CD4-positive, alpha-beta T cell (primary cell): ENCODE data around the gene TMEM94. TPM values are rescaled to one million over a fixed set of nuclear protein-coding genes. Genes with fewer than 3 reads are reported as not detected.
A peak's percentile ranks its signal among the peaks of the same experiment; 100 is the strongest.

ENCODE experiments used
- ATAC-seq: fragments of 200-7000 bp; cut with Tn5 transposase; one replicate; pipeline ENCODE4 v1.10.0; 2022; ENCODE audit warnings: mild to moderate bottlenecking; ENCODE audit not compliant: poor library complexity
- CTCF ChIA-PET: fragments of 350-600 bp; sonication (Branson Sonifier 250); formaldehyde crosslinking; loops from one replicate; lab custom pipeline; 2021; ENCODE audit warnings: antibody characterized with exemption, inconsistent platforms; lab: Charles Lee
- POLR2A ChIA-PET: fragments of 350-600 bp; sonication (Branson Sonifier 250); formaldehyde crosslinking; loops from one replicate; lab custom pipeline; 2021; ENCODE audit warnings: antibody characterized with exemption, inconsistent platforms; lab: Charles Lee
- DNase-seq, 14 experiments: peaks; one replicate each; pipeline ENCODE4 v3.0.0-alpha.2; 2013 to 2020; ENCODE audit warnings: mixed read lengths in 2 of 14
- H3K27ac ChIP-seq, 2 donors: one replicate each; pipeline versions ENCODE4 v1.5.1 to v1.7.0; 2013; ENCODE audit warnings: low read length in 2 of 2, low read depth in 1 of 2, mild to moderate bottlenecking in 1 of 2
- H3K27me3 ChIP-seq, 2 experiments: 1 replicate in 1 of 2; 2 replicates in 1 of 2; pipeline versions ENCODE4 v1.6.1 to v1.7.0; 2013; ENCODE audit warnings: low read length in 2 of 2, control low read depth in 1 of 2, mild to moderate bottlenecking in 1 of 2, moderate library complexity in 1 of 2; ENCODE audit not compliant: insufficient read depth in 2 of 2, control insufficient read depth in 1 of 2
- H3K36me3 ChIP-seq: one replicate; pipeline ENCODE4 v1.6.1; 2013; ENCODE audit warnings: low read length, control low read depth; ENCODE audit not compliant: insufficient read depth
- H3K4me1 ChIP-seq: one replicate; pipeline ENCODE4 v1.6.1; 2013; ENCODE audit warnings: low read length, control low read depth; ENCODE audit not compliant: insufficient read depth
- H3K4me3 ChIP-seq: one replicate; pipeline ENCODE4 v1.5.1; 2013; ENCODE audit warnings: mild to moderate bottlenecking, low read length, moderate library complexity
- H3K9me3 ChIP-seq, 2 experiments: 1 replicate in 1 of 2; 2 replicates in 1 of 2; pipeline versions ENCODE4 v1.6.1 to v1.7.0; 2013; ENCODE audit warnings: low read length in 2 of 2, mild to moderate bottlenecking in 2 of 2, control low read depth in 1 of 2, moderate library complexity in 1 of 2; ENCODE audit not compliant: control insufficient read depth in 1 of 2, insufficient read depth in 1 of 2
- H3K27ac Mint-ChIP-seq: one replicate; pipeline ENCODE4 v1.8.0; 2020; ENCODE audit warnings: mixed read lengths
- H3K27me3 Mint-ChIP-seq: one replicate; pipeline ENCODE4 v1.8.0; 2021; ENCODE audit warnings: mixed read lengths
- H3K36me3 Mint-ChIP-seq: one replicate; pipeline ENCODE4 v1.8.0; 2021; ENCODE audit warnings: low read depth, mixed read lengths
- H3K4me1 Mint-ChIP-seq: one replicate; pipeline ENCODE4 v1.8.0; 2021; ENCODE audit warnings: low read depth, mixed read lengths
- H3K4me3 Mint-ChIP-seq: one replicate; pipeline ENCODE4 v1.8.0; 2020; ENCODE audit warnings: mild to moderate bottlenecking, mixed read lengths
- H3K9me3 Mint-ChIP-seq: one replicate; pipeline ENCODE4 v1.8.0; 2020; ENCODE audit warnings: mixed read lengths
- intact Hi-C, 2 experiments: fragments of 100-400 bp; cut with DNase I in 1 of 2; cut with micrococcal nuclease in 1 of 2; formaldehyde crosslinking; loops; one replicate each; pipeline versions ENCODE4 v1.15.1 to v1.9.0; 2023 to 2025; cut with DNase I, micrococcal nuclease
- total RNA-seq, 174 experiments: library from RNA in 2 of 174; stranded (reverse) in 2 of 174; gene quantifications; one replicate each; pipeline ENCODE4 v1.2.3 and lab custom pipeline; 2021 to 2026
- TF ChIP-seq, protein P1 (sequence below): fragments of 200-600 bp; IDR thresholded peaks from one replicate; pipeline ENCODE4 v1.8.0; 2022; ENCODE audit warnings: antibody characterized with exemption, mild to moderate bottlenecking

TMEM94 gene
- total RNA-seq, 2 experiments from 2014 or later = 52.8 to 57.3 TPM

DNA sequence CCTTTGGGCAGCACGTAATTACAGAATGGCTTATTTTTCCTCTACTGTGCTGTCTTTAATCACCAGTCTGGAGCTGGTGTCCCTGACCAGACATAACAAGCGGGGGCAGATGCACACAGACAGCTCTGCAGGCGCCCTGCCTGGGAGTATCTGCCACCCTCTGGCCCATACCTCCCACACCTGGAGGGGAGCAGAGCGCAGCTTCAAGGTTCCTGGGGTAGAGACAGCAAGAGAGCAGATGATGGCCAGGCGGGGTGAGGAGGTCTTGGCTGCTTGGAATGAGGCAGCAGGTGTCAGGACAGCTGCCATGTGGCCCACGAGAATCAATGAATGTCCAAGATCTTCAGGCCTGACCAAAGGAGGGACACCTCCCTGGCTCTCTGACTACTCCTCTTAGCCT lies 23.8 kb downstream of the TMEM94 start:
- no peaks in the 10 kb centered on the region for H3K9me3 ChIP-seq
- H3K36me3 ChIP-seq = peaks cover 16% of the 10 kb centered on the region
- no peak overlapping the region for H3K4me3 Mint-ChIP-seq
- H3K4me1 ChIP-seq = no peaks in the 10 kb centered on the region
- ChIA-PET POLR2A (no interaction called here), CTCF (no interaction called here)
- H3K36me3 Mint-ChIP-seq = peaks cover 30% of the 10 kb centered on the region
- H3K9me3 Mint-ChIP-seq = no peaks in the 10 kb centered on the region
- H3K27ac Mint-ChIP-seq = no peak overlapping the region
- H3K27me3 ChIP-seq = no peaks in the 10 kb centered on the region
- H3K4me3 ChIP-seq = no peak overlapping the region
- ATAC-seq = no peak
- peaks cover 5% of the 10 kb centered on the region for H3K4me1 Mint-ChIP-seq
- no peaks in the 10 kb centered on the region for H3K27me3 Mint-ChIP-seq
- intact Hi-C loops = loop anchor here in 1 of 2 experiments (5.0 kb wide), 1 partner anchor 38 kb away; no protein-coding TSS in a partner anchor
- TF ChIP-seq, protein P1, sequence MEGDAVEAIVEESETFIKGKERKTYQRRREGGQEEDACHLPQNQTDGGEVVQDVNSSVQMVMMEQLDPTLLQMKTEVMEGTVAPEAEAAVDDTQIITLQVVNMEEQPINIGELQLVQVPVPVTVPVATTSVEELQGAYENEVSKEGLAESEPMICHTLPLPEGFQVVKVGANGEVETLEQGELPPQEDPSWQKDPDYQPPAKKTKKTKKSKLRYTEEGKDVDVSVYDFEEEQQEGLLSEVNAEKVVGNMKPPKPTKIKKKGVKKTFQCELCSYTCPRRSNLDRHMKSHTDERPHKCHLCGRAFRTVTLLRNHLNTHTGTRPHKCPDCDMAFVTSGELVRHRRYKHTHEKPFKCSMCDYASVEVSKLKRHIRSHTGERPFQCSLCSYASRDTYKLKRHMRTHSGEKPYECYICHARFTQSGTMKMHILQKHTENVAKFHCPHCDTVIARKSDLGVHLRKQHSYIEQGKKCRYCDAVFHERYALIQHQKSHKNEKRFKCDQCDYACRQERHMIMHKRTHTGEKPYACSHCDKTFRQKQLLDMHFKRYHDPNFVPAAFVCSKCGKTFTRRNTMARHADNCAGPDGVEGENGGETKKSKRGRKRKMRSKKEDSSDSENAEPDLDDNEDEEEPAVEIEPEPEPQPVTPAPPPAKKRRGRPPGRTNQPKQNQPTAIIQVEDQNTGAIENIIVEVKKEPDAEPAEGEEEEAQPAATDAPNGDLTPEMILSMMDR = no peak
- no peak for DNase-seq
- H3K27ac ChIP-seq = no peak overlapping the region

DNA sequence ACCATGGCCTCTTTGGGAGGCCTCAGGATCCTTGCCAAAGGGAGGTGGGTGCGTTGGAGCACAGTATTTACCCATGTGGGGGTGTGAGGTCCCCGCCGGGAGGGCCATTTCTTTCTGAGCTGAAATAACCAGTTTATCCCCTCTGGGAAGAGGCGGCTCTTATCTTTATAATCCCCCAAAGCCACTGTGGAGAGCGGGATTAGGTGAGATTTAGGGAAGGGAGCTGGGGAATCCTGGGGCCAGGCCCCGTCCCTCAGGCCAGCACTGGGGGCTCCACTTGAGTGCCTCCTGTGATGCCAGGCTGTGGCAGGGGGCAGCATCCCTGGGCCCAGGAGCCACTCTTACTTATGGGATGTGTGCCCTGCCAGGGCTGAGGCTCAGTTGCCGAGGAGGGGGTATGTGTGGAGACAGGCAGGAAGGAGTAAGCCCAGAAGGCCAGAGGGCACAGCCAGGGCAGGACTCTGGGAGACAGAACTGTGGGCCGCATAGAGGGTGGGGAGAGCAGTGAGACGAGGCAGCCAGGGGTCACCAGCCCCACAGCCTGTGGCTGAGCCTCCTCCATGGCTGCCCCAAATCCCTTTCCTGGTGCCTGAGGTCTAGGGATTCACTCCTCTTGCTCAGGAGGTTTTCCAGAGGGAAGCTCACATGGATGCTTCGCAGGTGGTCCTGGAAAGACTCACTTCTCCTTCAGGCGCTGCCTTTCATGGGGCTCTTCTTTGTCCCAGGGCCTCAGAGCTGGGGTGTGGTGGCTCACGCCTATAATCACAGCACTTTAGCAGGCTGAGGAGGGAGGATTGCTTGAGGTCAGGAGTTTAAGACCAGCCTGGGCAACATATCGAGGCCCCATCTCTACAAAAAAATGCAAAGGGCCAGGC lies 25.0 kb downstream of the TMEM94 start:
- Histone ChIP-seq H3K9me3 (no peaks in the 10 kb centered on the region), H3K36me3 (peaks cover 19% of the 10 kb centered on the region), H3K27ac (no peak overlapping the region), H3K4me3 (no peak overlapping the region), H3K27me3 (no peaks in the 10 kb centered on the region), H3K4me1 (peaks cover 7% of the 10 kb centered on the region)
- H3K4me1 Mint-ChIP-seq = peaks cover 10% of the 10 kb centered on the region
- DNase-seq (no peak), ATAC-seq (no peak)
- no peaks in the 10 kb centered on the region for H3K9me3 Mint-ChIP-seq
- no peaks in the 10 kb centered on the region for H3K27me3 Mint-ChIP-seq
- intact Hi-C loops = loop anchor here in 1 of 2 experiments (5.0 kb wide), 1 partner anchor 39 kb away; no protein-coding TSS in a partner anchor
- H3K4me3 Mint-ChIP-seq = no peak overlapping the region
- ChIA-PET CTCF (no interaction called here), POLR2A (no interaction called here)
- H3K27ac Mint-ChIP-seq = no peak overlapping the region
- TF ChIP-seq, protein P1 = no peak
- H3K36me3 Mint-ChIP-seq = peaks cover 24% of the 10 kb centered on the region

DNA sequence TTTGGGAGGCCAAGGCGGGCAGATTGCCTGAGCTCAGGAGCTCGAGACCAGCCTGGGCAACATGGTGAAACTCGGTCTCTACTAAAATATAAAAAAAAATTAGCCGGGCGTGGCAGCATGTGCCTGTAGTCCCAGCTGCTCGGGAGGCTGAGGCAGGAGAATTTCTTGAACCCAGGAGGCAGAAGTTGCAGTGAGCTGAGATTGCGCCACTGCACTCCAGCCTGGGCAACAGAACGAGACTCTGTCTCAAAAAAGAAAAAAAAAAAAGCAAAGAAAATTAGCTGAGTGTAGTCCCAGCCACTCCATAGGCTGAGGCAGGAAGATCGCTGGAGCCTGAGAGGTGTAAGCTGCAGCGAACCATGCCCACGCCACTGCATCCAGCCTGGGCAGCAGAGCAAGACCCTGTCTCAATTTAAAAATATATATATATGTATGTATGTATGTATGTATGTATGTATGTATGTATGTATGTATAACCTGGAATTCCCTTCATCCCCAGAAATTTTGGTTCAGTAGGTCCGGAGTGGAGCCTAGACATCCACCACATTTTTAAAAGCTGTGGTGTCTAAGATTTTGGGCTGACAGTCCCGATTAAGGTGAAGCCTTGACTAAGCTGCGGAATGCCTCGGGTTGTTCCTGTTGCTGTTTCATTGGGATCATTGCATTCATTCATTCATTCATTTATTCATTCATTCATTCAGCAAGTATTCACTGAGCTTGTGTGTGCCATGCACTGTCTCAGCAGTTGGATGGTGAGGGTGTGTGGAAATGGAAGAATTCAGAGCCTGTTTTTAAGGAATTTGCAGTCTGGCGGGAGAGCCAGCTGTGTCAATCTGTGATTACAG lies 25.9 kb downstream of the TMEM94 start:
- POLR2A ChIA-PET = interaction anchor here (0.6 to 1.2 kb wide), 2 partner anchors 27 to 85 kb away, joined by 3 read pairs; no protein-coding TSS in a partner anchor
- Histone ChIP-seq H3K4me3 (no peak overlapping the region), H3K4me1 (peaks cover 16% of the 10 kb centered on the region), H3K9me3 (no peaks in the 10 kb centered on the region), H3K27ac (no peak overlapping the region), H3K36me3 (peaks cover 15% of the 10 kb centered on the region), H3K27me3 (no peaks in the 10 kb centered on the region)
- Mint-ChIP-seq H3K36me3 (peaks cover 25% of the 10 kb centered on the region), H3K4me1 (peaks cover 19% of the 10 kb centered on the region), H3K27me3 (no peaks in the 10 kb centered on the region), H3K4me3 (no peak overlapping the region), H3K27ac (peak overlapping the region; percentile 61), H3K9me3 (no peaks in the 10 kb centered on the region)
- TF ChIP-seq, protein P1 = no peak
- CTCF ChIA-PET = no interaction called here
- no peak for ATAC-seq
- intact Hi-C loops = loop anchor here in 1 of 2 experiments (5.0 kb wide), 1 partner anchor 40 kb away; no protein-coding TSS in a partner anchor
- no peak for DNase-seq
